Activated CD8-positive, alpha-beta T cell treated with anti-CD3 and anti-CD28 coated beads for 36 hours (primary cell): ENCODE data around the gene ACKR2. TPM values are rescaled to one million over a fixed set of nuclear protein-coding genes. Genes with fewer than 3 reads are reported as not detected.

Experiments
- ATAC-seq: fragments of 200-7000 bp; cut with Tn5 transposase; one replicate; pipeline ENCODE4 v1.10.0; 2021; ENCODE audit warnings: mild to moderate bottlenecking, moderate library complexity
- CTCF ChIA-PET: fragments of 350-600 bp; sonication (Branson Sonifier 250); formaldehyde crosslinking; loops from one replicate; lab custom pipeline; 2021; ENCODE audit warnings: antibody characterized with exemption; lab: Charles Lee
- POLR2A ChIA-PET: fragments of 350-600 bp; sonication (Branson Sonifier 250); formaldehyde crosslinking; loops from one replicate; lab custom pipeline; 2021; ENCODE audit warnings: antibody characterized with exemption; lab: Charles Lee
- DNase-seq: peaks from one replicate; pipeline ENCODE4 v3.0.0-alpha.2; 2020
- H3K27ac Mint-ChIP-seq: one replicate; pipeline ENCODE4 v1.8.0; 2021; ENCODE audit warnings: mild to moderate bottlenecking, mixed read lengths
- H3K27me3 Mint-ChIP-seq: one replicate; pipeline ENCODE4 v1.8.0; 2021; ENCODE audit warnings: mixed read lengths
- H3K36me3 Mint-ChIP-seq: one replicate; pipeline ENCODE4 v1.8.0; 2021; ENCODE audit warnings: low read depth, mixed read lengths
- H3K4me1 Mint-ChIP-seq: one replicate; pipeline ENCODE4 v1.8.0; 2021; ENCODE audit warnings: low read depth, mixed read lengths
- H3K4me3 Mint-ChIP-seq: one replicate; pipeline ENCODE4 v1.8.0; 2021; ENCODE audit warnings: mild to moderate bottlenecking, moderate library complexity, mixed read lengths
- H3K9me3 Mint-ChIP-seq: one replicate; pipeline ENCODE4 v1.8.0; 2021; ENCODE audit warnings: mixed read lengths
- intact Hi-C: fragments of 100-400 bp; cut with micrococcal nuclease; formaldehyde crosslinking; loops from one replicate; pipeline ENCODE4 v1.10.0; 2022
- total RNA-seq, 2 experiments: library from RNA; stranded (reverse); gene quantifications; one replicate each; pipeline ENCODE4 v1.2.3, GENCODE V29; 2021
- TF ChIP-seq, protein P1 (sequence below): fragments of 200-600 bp; IDR thresholded peaks from one replicate; pipeline ENCODE4 v1.8.0; 2022; ENCODE audit warnings: antibody characterized with exemption, mild to moderate bottlenecking

ACKR2 gene
- total RNA-seq, 2 experiments from 2014 or later = 1.2 to 1.4 TPM

DNA sequence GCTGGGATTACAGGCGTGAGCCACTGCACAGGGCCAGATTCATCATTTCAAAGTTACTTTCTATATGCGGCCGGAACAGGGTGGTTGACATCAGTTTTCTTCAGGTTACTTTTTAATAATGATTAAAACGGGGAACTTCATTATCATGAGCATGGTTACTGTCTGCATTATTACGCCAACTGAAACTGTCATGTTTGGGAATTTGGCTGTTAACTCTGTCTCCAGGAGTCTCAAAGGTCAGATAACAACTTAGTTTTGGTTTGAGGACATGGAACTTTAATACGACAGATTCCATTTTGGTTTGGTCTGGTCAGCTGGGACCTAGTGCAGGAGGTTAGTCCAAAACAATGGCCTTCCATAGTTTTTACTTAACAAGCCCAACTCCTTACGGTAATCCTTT is 57.9 kb downstream of the ACKR2 start:
- ATAC-seq (no peak), DNase-seq (no peak)
- Mint-ChIP-seq H3K27ac (no peak overlapping the region), H3K4me3 (no peak overlapping the region), H3K4me1 (no peaks in the 10 kb centered on the region), H3K36me3 (no peaks in the 10 kb centered on the region), H3K27me3 (no peaks in the 10 kb centered on the region), H3K9me3 (no peaks in the 10 kb centered on the region)
- POLR2A ChIA-PET = no interaction called here
- intact Hi-C loops = no loop called here
- TF ChIP-seq, protein P1, sequence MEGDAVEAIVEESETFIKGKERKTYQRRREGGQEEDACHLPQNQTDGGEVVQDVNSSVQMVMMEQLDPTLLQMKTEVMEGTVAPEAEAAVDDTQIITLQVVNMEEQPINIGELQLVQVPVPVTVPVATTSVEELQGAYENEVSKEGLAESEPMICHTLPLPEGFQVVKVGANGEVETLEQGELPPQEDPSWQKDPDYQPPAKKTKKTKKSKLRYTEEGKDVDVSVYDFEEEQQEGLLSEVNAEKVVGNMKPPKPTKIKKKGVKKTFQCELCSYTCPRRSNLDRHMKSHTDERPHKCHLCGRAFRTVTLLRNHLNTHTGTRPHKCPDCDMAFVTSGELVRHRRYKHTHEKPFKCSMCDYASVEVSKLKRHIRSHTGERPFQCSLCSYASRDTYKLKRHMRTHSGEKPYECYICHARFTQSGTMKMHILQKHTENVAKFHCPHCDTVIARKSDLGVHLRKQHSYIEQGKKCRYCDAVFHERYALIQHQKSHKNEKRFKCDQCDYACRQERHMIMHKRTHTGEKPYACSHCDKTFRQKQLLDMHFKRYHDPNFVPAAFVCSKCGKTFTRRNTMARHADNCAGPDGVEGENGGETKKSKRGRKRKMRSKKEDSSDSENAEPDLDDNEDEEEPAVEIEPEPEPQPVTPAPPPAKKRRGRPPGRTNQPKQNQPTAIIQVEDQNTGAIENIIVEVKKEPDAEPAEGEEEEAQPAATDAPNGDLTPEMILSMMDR = no peak
- CTCF ChIA-PET = interaction anchor here (1.2 kb wide), 1 partner anchor 36 kb away, joined by 3 read pairs; no protein-coding TSS in a partner anchor

DNA sequence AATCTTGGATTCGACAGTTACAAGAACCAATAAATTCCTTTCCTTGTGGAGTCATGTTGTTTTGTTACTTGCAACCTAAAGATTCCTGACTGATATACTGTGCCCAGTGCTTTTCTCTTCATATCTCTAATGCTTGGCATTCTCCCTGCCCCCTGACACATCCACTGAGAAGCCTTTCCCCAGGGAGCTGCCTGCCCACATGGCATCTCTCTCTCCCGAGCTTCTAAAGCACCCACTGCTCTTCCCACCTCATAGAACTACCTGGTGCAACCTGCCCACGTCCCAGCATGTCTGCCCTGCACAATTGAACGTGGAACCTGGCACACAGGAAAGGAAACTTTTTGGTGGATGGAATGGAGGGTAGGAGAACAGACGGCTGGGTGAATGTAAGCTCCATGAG is 59.6 kb downstream of the ACKR2 start:
- H3K9me3 Mint-ChIP-seq = no peaks in the 10 kb centered on the region
- ATAC-seq (no peak), DNase-seq (no peak)
- intact Hi-C loops = no loop called here
- H3K27me3 Mint-ChIP-seq = no peaks in the 10 kb centered on the region
- CTCF ChIA-PET = interaction anchor here (1.0 to 2.2 kb wide), 3 partner anchors 10 to 37 kb away, joined by 3 to 8 read pairs (median 4); no protein-coding TSS in a partner anchor
- no peak overlapping the region for H3K27ac Mint-ChIP-seq
- no peaks in the 10 kb centered on the region for H3K36me3 Mint-ChIP-seq
- TF ChIP-seq, protein P1 = no peak
- POLR2A ChIA-PET = no interaction called here
- no peaks in the 10 kb centered on the region for H3K4me1 Mint-ChIP-seq
- no peak overlapping the region for H3K4me3 Mint-ChIP-seq

DNA sequence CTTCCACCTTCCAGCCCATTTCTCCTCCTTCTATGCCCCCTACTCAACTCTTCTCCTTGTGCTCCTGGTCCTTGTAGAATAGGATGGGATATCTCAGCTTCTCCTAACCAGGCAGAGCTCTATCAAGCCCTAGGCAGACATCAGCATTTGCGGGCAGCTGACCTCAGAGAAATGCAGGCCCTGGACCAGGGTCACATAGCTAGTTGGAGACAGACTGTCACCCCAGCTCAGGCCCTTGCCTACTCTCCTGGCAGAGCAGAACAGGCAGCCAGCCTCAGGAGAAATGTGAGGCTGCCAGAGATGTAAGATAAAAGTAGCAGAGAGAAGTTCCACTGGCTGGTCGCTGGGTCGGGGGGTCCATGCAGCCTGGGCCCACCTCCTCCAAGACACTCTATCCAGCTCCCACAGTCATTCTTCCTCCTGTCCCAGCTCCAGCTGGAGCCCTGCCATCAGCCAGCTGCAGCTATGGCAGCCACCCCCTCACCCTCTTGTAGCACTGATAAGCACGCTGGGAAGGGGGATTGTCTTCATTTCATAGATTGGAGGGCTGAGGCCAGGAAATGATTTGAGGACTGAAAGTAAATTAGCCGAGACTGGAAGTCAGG is 62.4 kb downstream of the ACKR2 start:
- Mint-ChIP-seq H3K9me3 (no peaks in the 10 kb centered on the region), H3K27ac (no peak overlapping the region), H3K4me1 (no peaks in the 10 kb centered on the region), H3K4me3 (no peak overlapping the region), H3K36me3 (no peaks in the 10 kb centered on the region), H3K27me3 (no peaks in the 10 kb centered on the region)
- ATAC-seq (no peak), DNase-seq (no peak)
- ChIA-PET POLR2A (no interaction called here), CTCF (no interaction called here)
- intact Hi-C loops = no loop called here
- TF ChIP-seq, protein P1 = no peak

DNA sequence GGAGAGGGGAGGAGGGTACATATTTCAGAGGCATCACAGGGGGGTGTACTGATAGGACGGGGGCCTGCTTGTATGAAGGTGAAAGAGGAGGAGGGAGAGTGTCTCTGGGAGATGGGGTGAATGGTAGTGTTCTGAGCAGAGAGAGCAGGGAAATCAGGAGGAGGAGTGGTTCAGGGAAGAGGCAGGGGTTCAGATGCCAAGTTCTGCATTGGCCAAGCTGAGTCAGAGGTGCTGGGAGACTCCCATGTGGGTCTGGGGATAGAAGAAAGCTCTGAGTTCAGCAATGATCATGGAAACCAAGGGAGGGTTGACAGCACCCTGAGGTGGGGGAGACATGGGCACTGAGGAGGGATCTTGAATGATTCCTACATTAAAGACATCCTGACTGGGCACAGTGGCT is 63.5 kb downstream of the ACKR2 start:
- DNase-seq = no peak
- no peak for ATAC-seq
- Mint-ChIP-seq H3K36me3 (no peaks in the 10 kb centered on the region), H3K27me3 (no peaks in the 10 kb centered on the region), H3K4me3 (no peak overlapping the region), H3K27ac (no peak overlapping the region), H3K9me3 (no peaks in the 10 kb centered on the region), H3K4me1 (no peaks in the 10 kb centered on the region)
- TF ChIP-seq, protein P1 = no peak
- intact Hi-C loops = no loop called here
- CTCF ChIA-PET = no interaction called here
- POLR2A ChIA-PET = no interaction called here

DNA sequence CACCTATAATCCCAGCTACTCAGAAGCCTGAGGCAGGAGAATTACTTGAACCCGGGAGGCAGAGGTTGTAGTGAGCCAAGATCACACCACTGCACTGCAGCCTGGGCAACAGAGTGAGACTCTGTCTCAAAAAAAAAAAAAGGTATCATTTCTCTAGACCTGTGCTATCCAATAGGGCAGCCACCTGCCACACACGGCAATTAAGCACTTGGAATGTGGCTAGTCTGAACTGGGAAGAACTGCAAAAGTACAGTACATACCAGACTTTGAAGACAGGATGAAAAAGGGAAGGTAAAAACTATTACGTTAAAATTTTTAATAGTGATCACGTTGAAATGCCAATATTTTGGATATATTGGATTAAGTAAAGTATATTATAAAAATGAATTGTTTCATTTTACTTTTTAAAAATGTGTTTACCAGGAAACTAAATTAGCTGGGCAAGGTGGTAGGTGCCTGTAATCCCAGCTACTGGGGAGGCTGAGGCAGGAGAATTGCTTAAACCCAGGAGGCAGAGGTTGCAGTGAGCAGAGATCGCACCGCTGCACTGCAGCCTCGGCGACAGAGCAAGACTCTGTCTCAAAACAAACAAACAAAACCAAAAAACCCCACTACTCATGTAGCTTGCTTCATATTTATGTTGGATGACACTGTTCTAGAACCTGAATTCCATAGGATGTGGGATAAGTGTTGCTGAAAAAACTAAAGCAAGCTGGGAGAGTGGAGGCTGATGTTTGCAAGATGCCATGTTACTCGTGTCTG is 64.2 kb downstream of the ACKR2 start:
- TF ChIP-seq, protein P1 = no peak
- H3K9me3 Mint-ChIP-seq = no peaks in the 10 kb centered on the region
- no peaks in the 10 kb centered on the region for H3K4me1 Mint-ChIP-seq
- CTCF ChIA-PET = no interaction called here
- intact Hi-C loops = no loop called here
- no peak overlapping the region for H3K4me3 Mint-ChIP-seq
- DNase-seq (no peak), ATAC-seq (no peak)
- H3K36me3 Mint-ChIP-seq = no peaks in the 10 kb centered on the region
- H3K27ac Mint-ChIP-seq = no peak overlapping the region
- no peaks in the 10 kb centered on the region for H3K27me3 Mint-ChIP-seq
- POLR2A ChIA-PET = no interaction called here
